Hematopoietic multipotent progenitor cell (in vitro differentiated cells): Measurements from ENCODE around the gene KRTAP10-1. TPM values are rescaled to one million over a fixed set of nuclear protein-coding genes. Genes with fewer than 3 reads are reported as not detected.
"Not testable (repeated sequence)": the region's sequence is repeated elsewhere in the genome, so short reads cannot be mapped to it uniquely, and the experiment has no call there.

Experiments used
- DNase-seq, 3 donors: peaks; one replicate each; pipeline ENCODE4 v3.0.0-alpha.2; 2011 to 2015; ENCODE audit warnings: low read depth in 2 of 3, low spot score in 2 of 3
- total RNA-seq: library from RNA; depleted of rRNA; stranded (reverse); fragments of >200 nt; gene quantifications from one replicate; pipeline ENCODE4 v1.2.3, GENCODE V29; 2012

KRTAP10-1 gene
- total RNA-seq, 1 donor: not detected

DNA sequence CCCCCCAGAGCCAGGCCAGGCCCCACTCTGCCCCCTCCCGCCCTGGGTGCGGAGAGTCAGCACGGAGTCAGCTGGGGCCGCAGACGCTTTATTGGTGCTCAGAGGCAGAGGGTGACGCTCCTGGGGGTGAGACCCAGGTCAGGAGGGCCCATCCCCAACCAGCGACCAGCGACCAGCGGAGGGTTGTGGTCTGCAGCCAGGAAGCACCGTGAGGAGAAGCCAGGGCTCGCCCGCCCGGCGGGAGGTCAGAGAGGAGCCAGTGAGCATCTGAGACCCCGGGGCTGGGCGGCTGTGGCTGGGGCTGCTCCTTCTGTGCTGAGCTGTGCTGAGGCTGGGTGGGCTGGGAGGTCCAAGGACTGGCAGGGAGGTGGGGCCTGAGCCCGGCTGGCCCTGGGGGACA lies 10.3 kb upstream of the KRTAP10-1 start:
- DNase-seq: not testable (repeated sequence)

GRCh38 chr21:44549525-44550211 lies 9.7 kb upstream of the KRTAP10-1 start:
- no peak for DNase-seq

- no peak for DNase-seq
These were observed 8.9 kb upstream of the KRTAP10-1 start for GRCh38 chr21:44548922-44549321.

DNA sequence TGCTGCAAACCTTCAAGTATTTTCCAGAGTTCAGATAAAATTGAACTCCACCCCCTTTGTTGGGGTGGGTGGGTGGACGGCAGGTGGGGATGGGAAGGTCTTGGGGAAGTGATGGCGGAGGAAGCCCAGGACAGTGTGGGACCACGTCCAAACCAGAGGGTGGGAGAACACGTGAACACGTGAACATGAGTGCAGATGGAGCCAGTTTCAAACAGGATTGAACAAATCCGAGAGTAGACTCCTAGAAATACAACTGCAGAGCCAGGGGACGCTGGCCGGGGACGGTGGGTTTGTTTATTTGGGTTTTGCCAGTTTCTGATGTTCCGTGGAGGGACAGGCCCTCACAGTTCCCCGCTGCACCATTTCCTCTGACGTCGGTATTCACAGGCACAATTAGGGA lies 8.4 kb upstream of the KRTAP10-1 start:
- no peak for DNase-seq

DNA sequence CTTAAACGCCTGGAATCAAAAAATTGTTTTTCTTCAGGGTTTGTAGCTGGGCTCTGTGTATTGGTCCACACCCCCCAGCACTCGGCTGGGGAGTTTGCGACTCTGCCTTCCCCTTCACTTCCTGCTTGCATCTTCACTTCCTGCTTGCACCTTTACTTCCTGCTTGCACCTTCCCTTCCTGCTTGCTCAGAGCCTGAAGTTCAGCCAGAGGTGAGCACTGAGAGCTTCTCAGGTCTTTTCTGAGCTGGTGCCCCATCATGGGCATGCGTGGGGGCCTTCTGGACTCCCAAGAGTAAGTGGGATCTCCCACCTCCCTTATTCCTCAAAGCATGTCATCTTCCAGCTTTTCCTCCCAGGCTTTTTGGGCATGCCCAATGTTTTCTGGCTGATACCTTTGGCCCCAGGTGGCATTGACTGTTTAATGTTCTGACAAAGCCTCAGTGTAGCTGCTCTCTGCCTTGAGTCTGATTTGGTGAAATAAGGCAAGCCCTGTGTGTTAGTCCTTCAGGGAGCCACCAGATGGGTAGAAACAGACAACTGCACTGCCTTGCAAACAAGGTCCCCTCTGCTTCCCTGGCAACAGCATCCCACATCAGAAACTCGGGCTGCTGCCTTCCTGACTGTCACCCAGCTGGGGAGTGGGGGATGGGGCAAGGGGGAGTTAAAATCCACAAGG lies 7.8 kb upstream of the KRTAP10-1 start:
- no peak for DNase-seq

- DNase-seq: no peak
These were observed 4.6 kb upstream of the KRTAP10-1 start for GRCh38 chr21:44544566-44544965.

- no peak for DNase-seq
These were observed 2.7 kb upstream of the KRTAP10-1 start for GRCh38 chr21:44542716-44543115.

DNA sequence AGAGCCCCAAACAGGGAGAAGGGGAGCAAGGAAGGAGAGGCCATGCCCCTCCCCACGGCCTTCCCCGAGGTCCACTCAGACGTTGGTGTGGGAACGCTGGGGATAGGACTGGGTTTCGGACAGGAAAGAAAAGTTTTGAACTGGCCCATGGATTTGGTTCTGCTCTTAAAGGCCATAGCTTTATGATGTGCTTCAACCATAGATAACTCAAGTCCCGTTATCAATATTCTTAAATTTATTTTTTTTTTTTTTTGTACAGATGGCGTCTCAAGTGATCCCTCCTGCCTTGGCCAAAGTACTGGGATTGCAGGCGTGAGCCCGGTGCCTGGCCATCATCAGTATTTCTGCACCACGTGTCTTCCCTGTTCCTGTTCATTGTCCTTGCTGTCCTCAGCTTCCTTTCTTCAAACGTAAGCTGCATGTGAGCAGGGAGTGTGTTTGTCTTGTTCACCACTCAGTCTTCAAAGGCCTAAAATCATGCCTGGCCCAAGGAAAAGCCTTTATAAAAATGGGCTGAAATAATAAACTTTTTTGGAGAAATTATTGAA lies 820 bp upstream of the KRTAP10-1 start:
- DNase-seq: no peak

DNA sequence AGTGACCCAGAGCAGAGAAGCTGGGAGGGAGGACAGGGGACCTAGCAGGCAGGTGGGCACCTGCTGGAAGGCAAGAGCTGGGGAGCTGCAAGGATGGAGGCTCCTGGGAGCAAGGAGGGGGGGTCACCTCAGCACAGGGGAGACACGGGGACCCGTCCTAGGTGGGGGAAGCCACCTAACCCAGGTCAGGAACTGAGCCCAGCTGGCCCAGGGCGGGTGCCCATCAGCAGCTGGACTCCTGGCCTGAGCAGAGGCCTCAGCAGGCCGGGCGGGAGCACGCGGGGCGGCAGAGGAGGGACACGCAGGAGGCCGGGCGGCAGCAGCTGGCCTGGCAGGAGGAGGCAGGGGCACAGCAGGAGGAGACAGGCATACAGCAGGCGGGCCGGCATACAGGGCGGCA lies 949 bp downstream of the KRTAP10-1 start:
- DNase-seq: no peak

- no peak for DNase-seq
These were observed 1.8 kb downstream of the KRTAP10-1 start for GRCh38 chr21:44537930-44538911.

- DNase-seq: no peak
These were observed 4.0 kb downstream of the KRTAP10-1 start for GRCh38 chr21:44535963-44536362.

DNA sequence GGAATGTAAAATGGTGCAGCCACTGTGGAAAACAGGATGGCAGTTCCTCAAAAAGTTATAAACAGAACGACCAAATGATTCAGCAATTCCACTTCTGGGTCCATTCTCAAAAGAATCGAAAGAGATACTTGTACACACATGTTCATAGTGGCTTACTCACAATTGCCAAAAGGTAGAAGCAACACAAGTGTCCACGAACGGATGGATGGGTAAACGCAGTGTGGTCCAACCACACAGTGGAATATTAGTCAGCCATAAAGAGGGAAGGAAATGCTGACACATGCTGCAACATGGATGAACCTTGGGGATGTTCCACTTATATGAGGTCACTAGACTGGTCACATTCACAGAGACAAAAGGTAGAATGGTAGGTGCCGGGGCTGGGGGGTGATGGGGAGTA lies 5.3 kb downstream of the KRTAP10-1 start:
- DNase-seq: no peak

DNA sequence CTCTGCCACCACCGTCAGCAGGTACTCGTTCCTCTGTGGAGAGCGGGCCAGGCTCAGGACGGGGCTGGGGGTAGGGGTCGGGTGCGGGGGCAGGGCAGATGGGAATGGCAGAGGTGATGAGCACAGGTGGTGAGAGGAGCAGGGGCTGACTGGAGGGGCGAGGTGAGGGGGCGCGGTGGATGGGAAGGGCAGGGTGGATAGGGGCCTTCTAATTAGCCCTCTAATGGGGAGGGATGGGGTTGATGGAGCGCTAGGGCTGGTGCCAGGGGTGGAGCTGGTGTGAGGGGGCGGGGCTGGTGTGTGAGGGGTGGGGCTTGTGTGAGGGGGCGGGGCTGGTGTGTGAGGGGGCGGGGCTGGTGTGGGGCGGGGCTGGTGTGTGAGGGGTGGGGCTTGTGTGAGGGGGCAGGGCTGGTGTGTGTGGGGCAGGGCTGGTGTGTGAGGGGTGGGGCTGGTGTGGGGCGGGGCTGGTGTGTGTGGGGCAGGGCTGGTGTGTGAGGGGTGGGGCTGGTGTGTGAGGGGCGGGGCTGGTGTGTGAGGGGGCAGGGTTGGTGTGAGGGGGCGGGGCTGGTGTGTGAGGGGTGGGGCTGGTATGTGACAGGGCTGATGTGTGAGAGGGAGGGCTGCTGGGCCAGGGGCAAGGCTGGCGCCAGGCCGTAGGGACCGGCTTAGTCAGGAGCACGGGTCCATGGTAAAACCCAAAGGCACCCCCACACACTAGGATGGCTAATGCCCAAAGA lies 5.9 kb downstream of the KRTAP10-1 start:
- no peak for DNase-seq

GRCh38 chr21:44533121-44533890 lies 6.7 kb downstream of the KRTAP10-1 start:
- no peak for DNase-seq

- no peak for DNase-seq
These were observed 7.3 kb downstream of the KRTAP10-1 start for GRCh38 chr21:44532712-44533111.

DNA sequence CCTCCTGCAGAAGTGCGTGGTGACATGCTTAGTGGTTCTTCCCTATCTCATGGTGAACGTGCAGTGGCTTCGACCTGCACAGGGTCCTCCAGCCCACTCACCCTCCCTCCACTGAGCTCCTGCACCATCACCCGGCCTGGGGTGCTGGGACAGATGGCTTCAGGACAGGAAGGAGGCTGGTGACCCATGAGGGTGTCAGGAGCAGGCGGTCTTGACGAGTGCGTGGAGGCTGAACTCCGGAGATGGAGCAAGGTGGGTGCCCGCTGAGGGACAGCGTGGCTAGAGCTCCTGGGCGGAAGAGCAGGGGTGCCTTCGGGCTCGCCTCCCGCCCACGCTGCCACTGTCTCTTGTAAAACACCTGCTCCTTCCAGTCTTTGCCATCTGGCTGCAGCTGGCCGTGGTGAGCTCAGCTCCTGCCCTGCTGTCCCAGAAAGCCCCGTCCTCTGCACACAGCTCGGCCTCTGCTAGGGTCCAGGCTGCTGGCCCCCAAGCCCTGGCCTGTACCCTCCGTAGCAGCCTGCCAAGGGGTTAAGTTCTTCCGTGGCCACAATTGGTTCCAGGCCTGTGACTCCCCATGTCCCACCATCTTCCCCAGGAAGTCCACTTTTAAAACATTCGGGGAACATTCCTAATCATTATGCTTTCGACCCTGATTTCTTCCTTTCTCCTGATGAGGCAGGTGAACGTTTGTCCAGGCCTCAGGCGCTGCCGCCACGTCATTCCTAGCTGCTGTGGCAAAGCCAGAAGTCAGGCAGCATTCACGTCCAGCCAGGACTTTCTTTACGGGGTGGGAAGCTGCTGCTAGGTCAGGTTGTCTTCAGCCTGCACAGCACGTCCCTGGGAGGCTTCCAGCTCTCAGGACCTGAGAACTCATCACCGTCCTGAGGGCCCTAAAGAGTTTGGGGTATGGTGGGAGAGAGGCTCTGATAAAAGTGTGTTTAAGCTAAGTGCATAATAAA lies 8.1 kb downstream of the KRTAP10-1 start:
- DNase-seq: no peak

- DNase-seq: no peak
These were observed 8.9 kb downstream of the KRTAP10-1 start for GRCh38 chr21:44530903-44531605.
